ENCODE results near the gene SRCIN1. TPM values are rescaled to one million over a fixed set of nuclear protein-coding genes. Genes with fewer than 3 reads are reported as not detected.

Gene SRCIN1
- total RNA-seq, 4 donors from 2014 or later: 11.0 to 36.5 (median 17.4) TPM

GRCh38 chr17:38613981-38614779 lies 8.4 kb upstream of the SRCIN1 start:
- no peak overlapping the region for H3K27ac ChIP-seq
- no peaks in the 10 kb centered on the region for H3K4me1 ChIP-seq
- no peaks in the 10 kb centered on the region for H3K9me3 ChIP-seq
- no peaks in the 10 kb centered on the region for H3K36me3 ChIP-seq
- no peak overlapping the region for H3K4me3 ChIP-seq
- DNase-seq (ENCODE audit: low spot score in 2 of 2): no peak
- 79% methylated on average over 7 of the region's 7 CpGs for whole genome bisulfite sequencing
- TF ChIP-seq POLR2AphosphoS5 (IDR thresholded peaks at IDR 0.05) (no peak), EP300 (IDR thresholded peaks at IDR 0.05) (no peak), CTCF (IDR thresholded peaks at IDR 0.05) (no peak), POLR2A (IDR thresholded peaks at IDR 0.05) (no peak)
- peaks cover 32% of the 10 kb centered on the region for H3K27me3 ChIP-seq

- Histone ChIP-seq H3K27ac (no peak overlapping the region), H3K4me3 (no peak overlapping the region), H3K36me3 (no peaks in the 10 kb centered on the region), H3K27me3 (peaks cover 32% of the 10 kb centered on the region), H3K9me3 (no peaks in the 10 kb centered on the region), H3K4me1 (peaks cover 5% of the 10 kb centered on the region)
- WGBS: 89% methylated on average over 2 of the region's 2 CpGs
- no peak for DNase-seq (ENCODE audit: low spot score in 2 of 2)
- TF ChIP-seq POLR2A (IDR thresholded peaks at IDR 0.05): no peak
- TF ChIP-seq EP300 (IDR thresholded peaks at IDR 0.05): no peak
- no peak for TF ChIP-seq POLR2AphosphoS5 (IDR thresholded peaks at IDR 0.05)
- no peak for TF ChIP-seq CTCF (IDR thresholded peaks at IDR 0.05)
Observed at GRCh38 chr17:38613525-38613980, 7.8 kb upstream of the SRCIN1 start.

- TF ChIP-seq POLR2AphosphoS5 (IDR thresholded peaks at IDR 0.05): no peak
- TF ChIP-seq POLR2A (IDR thresholded peaks at IDR 0.05): no peak
- no peak for TF ChIP-seq EP300 (IDR thresholded peaks at IDR 0.05)
- TF ChIP-seq CTCF (IDR thresholded peaks at IDR 0.05): no peak
- Histone ChIP-seq H3K4me1 (peaks cover 21% of the 10 kb centered on the region), H3K9me3 (no peaks in the 10 kb centered on the region), H3K4me3 (no peak overlapping the region), H3K27me3 (peaks cover 45% of the 10 kb centered on the region), H3K27ac (no peak overlapping the region), H3K36me3 (no peaks in the 10 kb centered on the region)
- WGBS: 93% methylated on average over 6 of the region's 6 CpGs
- DNase-seq (ENCODE audit: low spot score in 2 of 2): no peak
Observed at GRCh38 chr17:38611872-38612376, 6.2 kb upstream of the SRCIN1 start.

GRCh38 chr17:38611070-38611786 lies 5.5 kb upstream of the SRCIN1 start:
- peaks cover 52% of the 10 kb centered on the region for H3K27me3 ChIP-seq
- WGBS: 82% methylated on average over 11 of the region's 11 CpGs

More at GRCh38 chr17:38611070-38611786, 5.5 kb upstream of the SRCIN1 start:
- no peak for TF ChIP-seq EP300 (IDR thresholded peaks at IDR 0.05)
- TF ChIP-seq CTCF (IDR thresholded peaks at IDR 0.05): no peak
- TF ChIP-seq POLR2AphosphoS5 (IDR thresholded peaks at IDR 0.05): no peak
- no peak for TF ChIP-seq POLR2A (IDR thresholded peaks at IDR 0.05)
- Histone ChIP-seq H3K36me3 (no peaks in the 10 kb centered on the region), H3K9me3 (no peaks in the 10 kb centered on the region), H3K4me3 (no peak overlapping the region), H3K4me1 (peaks cover 28% of the 10 kb centered on the region), H3K27ac (no peak overlapping the region)
- DNase-seq (ENCODE audit: low spot score in 2 of 2): no peak
